GM23248 (cell line): ENCODE results near the gene GSN. TPM values are rescaled to one million over a fixed set of nuclear protein-coding genes. Genes with fewer than 3 reads are reported as not detected.

ENCODE experiments used
- DNase-seq: peaks from one replicate; pipeline ENCODE4 v3.0.0-alpha.2; 2015
- H2AFZ ChIP-seq: fragments of 200-600 bp; sonication (generic); 2 replicates; pipeline ENCODE4 v1.6.1; 2016; ENCODE audit warnings: antibody characterized with exemption
- H3F3A ChIP-seq: fragments of 200-600 bp; sonication (generic); 2 replicates; pipeline ENCODE4 v1.6.1; 2016; ENCODE audit warnings: mild to moderate bottlenecking, antibody characterized with exemption, mixed run types; ENCODE audit not compliant: insufficient read depth
- H3K27ac ChIP-seq: fragments of 200-600 bp; sonication (generic); 2 replicates; pipeline ENCODE4 v1.5.1; 2016; ENCODE audit warnings: mild to moderate bottlenecking
- H3K27me3 ChIP-seq: fragments of 200-600 bp; sonication (generic); replicated peaks from 2 replicates; pipeline ENCODE4 v1.6.1; 2016; ENCODE audit warnings: mild to moderate bottlenecking; ENCODE audit not compliant: insufficient read depth
- H3K36me3 ChIP-seq: fragments of 200-600 bp; sonication (generic); 2 replicates; pipeline ENCODE4 v1.6.1; 2016; ENCODE audit warnings: low read depth, mild to moderate bottlenecking
- H3K4me1 ChIP-seq: fragments of 200-600 bp; sonication (generic); 2 replicates; pipeline ENCODE4 v1.6.1; 2016; ENCODE audit warnings: mild to moderate bottlenecking; ENCODE audit not compliant: insufficient read depth
- H3K4me2 ChIP-seq: fragments of 200-600 bp; sonication (generic); one replicate; pipeline ENCODE4 v1.6.1; 2016; ENCODE audit warnings: mild to moderate bottlenecking; ENCODE audit not compliant: unreplicated experiment
- H3K4me3 ChIP-seq: fragments of 200-600 bp; sonication (generic); 2 replicates; pipeline ENCODE4 v1.5.1; 2016; ENCODE audit warnings: mild to moderate bottlenecking
- H3K79me2 ChIP-seq: fragments of 200-600 bp; sonication (generic); 2 replicates; pipeline ENCODE4 v1.6.1; 2016; ENCODE audit warnings: mild to moderate bottlenecking; ENCODE audit not compliant: insufficient read depth
- H3K9ac ChIP-seq: fragments of 200-600 bp; sonication (generic); 2 replicates; pipeline ENCODE4 v1.6.1; 2016; ENCODE audit warnings: mild to moderate bottlenecking
- H3K9me2 ChIP-seq: fragments of 200-600 bp; sonication (generic); 2 replicates; pipeline ENCODE4 v1.6.1; 2016; ENCODE audit warnings: mixed run types, mild to moderate bottlenecking, moderate library complexity; ENCODE audit not compliant: insufficient read depth
- H3K9me3 ChIP-seq: fragments of 200-600 bp; sonication (generic); one replicate; pipeline ENCODE4 v1.6.1; 2017; ENCODE audit warnings: low read depth
- H4K20me1 ChIP-seq: fragments of 200-600 bp; sonication (generic); 2 replicates; pipeline ENCODE4 v1.6.0; 2016; ENCODE audit not compliant: insufficient read depth
- EZH2 ChIP-seq: fragments of 200-600 bp; sonication (generic); IDR thresholded peaks from 2 replicates; pipeline ENCODE4 v1.6.1; 2018; ENCODE audit warnings: antibody characterized with exemption, mild to moderate bottlenecking; ENCODE audit not compliant: insufficient read depth, poor library complexity, severe bottlenecking
- EZH2phosphoT487 ChIP-seq: fragments of 200-600 bp; sonication (generic); IDR thresholded peaks from 2 replicates; pipeline ENCODE4 v1.6.1; 2018; ENCODE audit warnings: antibody characterized with exemption, moderate library complexity, mild to moderate bottlenecking, low read depth; ENCODE audit not compliant: insufficient read depth
- WGBS, 2 experiments: methylation state at CpG; one replicate each; pipeline ENCODE4 v1.1.6; 2015 to 2017; ENCODE audit warnings: low lambda C conversion rate in 2 of 2, low coverage in 1 of 2; ENCODE audit errors: missing lambda C conversion rate in 2 of 2; 5-methylcytosine and 5-hydroxymethylcytosine counted together
- in situ Hi-C: fragments of 300-500 bp; cut with MboI; formaldehyde crosslinking; loops from 2 replicates; pipeline ENCODE4 v1.15.0; 2020
- polyA plus RNA-seq: library from polyadenylated mRNA; unstranded; fragments of >200 nt; fragmentation: Nextera tagmentation; extraction: Ambion mirVana; gene quantifications from 2 replicates; pipeline ENCODE4 v1.2.1, GENCODE V29; 2016
- total RNA-seq: library from RNA; depleted of rRNA; stranded (reverse); fragments of >200 nt; shearing (Covaris generic); gene quantifications from 2 replicates; pipeline ENCODE4 v1.2.3, GENCODE V29; 2014

The GSN gene
- total and polyA plus RNA-seq, 2 experiments from 2014 or later: 258 to 387 TPM

DNA sequence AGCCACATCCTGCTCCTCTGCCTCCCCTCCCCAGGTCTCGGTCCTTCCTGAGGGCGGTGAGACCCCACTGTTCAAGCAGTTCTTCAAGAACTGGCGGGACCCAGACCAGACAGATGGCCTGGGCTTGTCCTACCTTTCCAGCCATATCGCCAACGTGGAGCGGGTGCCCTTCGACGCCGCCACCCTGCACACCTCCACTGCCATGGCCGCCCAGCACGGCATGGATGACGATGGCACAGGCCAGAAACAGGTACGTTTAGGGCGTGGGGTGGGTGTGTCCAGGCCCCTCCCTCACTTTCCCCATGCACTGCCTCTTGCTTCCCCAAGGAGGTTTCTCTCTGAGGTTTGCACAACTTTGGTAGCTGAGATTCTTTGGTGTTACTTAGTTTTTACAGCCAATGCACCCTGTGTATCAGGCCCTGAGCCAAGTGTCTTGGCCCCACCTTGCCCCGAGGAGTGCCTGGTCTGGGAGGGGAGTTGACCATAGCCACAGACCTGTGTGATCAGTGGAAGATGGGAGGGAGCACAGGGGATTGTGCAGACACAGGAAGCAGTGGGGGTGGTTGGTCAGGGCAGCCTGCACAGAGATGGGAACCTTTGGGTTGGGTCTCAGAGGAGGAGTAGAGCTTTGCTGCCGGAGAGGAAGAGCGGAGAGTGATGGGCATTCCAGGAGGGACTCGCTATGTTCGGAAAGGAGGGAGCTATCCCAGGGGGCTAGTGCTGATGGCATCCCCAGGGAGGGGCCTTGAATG is 50.8 kb downstream of the GSN start:
- H4K20me1 ChIP-seq: no peaks in the 10 kb centered on the region
- H3K9me3 ChIP-seq: no peaks in the 10 kb centered on the region
- H3F3A ChIP-seq: peaks cover 39% of the 10 kb centered on the region
- H3K4me1 ChIP-seq: peaks cover 13% of the 10 kb centered on the region
- H3K4me2 ChIP-seq: no peak overlapping the region
- no peak overlapping the region for H3K27ac ChIP-seq
- WGBS, 2 experiments: 83 to 87% methylated on average over 19 of the region's 19 CpGs
- no peak overlapping the region for H3K9ac ChIP-seq
- TF ChIP-seq EZH2: no peak
- no peak for TF ChIP-seq EZH2phosphoT487
- in situ Hi-C loops: loop anchor here (25.0 kb wide), 1 partner anchor 107 kb away; the partner anchor contains the start of gene RAB14
- H3K27me3 ChIP-seq: no peaks in the 10 kb centered on the region
- H3K9me2 ChIP-seq: no peaks in the 10 kb centered on the region
- no peak overlapping the region for H3K4me3 ChIP-seq
- H2AFZ ChIP-seq: no peak overlapping the region
- no peaks in the 10 kb centered on the region for H3K79me2 ChIP-seq
- no peak for DNase-seq
- H3K36me3 ChIP-seq: peaks cover 45% of the 10 kb centered on the region

DNA sequence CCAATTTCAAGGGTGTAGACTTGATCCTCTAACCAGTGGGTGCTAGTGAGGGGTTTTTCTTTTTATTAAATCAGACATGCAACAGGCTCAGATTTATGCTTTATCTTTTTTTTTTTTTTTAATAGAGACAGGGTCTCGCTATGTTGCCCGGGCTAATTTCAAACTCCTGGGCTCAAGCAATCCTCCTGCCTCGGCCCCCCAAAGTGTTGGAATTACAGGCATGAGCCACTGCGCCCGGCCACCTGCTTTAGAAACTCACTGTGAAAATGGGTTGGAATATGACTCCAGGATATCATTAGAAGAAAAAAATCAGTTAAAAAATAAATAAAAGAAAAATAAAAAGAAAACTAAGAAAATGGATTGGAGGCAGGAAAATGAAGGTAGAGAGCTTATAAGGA is 51.4 kb downstream of the GSN start:
- Histone ChIP-seq H2AFZ (no peak overlapping the region), H3K27ac (peak overlapping the region; percentile 23), H3K27me3 (no peaks in the 10 kb centered on the region), H3F3A (peaks cover 39% of the 10 kb centered on the region), H3K9me2 (no peaks in the 10 kb centered on the region), H3K4me1 (peaks cover 13% of the 10 kb centered on the region), H3K79me2 (no peaks in the 10 kb centered on the region), H3K9me3 (no peaks in the 10 kb centered on the region), H3K4me3 (no peak overlapping the region), H3K36me3 (peaks cover 43% of the 10 kb centered on the region), H4K20me1 (no peaks in the 10 kb centered on the region), H3K9ac (peak overlapping the region; percentile 8; the same call in 1 of the 2 replicates), H3K4me2 (no peak overlapping the region)
- 72 to 80% methylated on average over 5 of the region's 5 CpGs for WGBS, 2 experiments
- no peak for TF ChIP-seq EZH2phosphoT487
- no peak for TF ChIP-seq EZH2
- in situ Hi-C loops: loop anchor here (25.0 kb wide), 1 partner anchor 107 kb away; the partner anchor contains the start of gene RAB14
- no peak for DNase-seq

DNA sequence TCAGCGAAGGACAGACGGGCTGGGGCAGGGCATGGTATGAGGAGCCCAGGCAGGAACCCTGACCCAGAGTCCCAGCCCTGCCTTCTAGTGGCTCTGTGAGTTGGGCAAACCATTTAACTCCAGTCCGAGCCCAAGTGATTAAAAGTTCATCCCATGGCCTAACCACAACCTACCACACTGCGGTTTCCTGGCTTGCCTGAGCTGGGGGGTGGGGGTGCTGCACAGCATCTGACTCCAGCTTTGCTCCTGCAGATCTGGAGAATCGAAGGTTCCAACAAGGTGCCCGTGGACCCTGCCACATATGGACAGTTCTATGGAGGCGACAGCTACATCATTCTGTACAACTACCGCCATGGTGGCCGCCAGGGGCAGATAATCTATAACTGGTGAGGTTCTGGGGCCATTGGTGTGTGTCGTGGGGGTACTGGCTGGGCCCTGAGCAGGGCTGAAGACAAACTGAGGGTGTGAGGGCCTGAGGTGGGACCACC is 53.1 kb downstream of the GSN start:
- no peak overlapping the region for H3K27ac ChIP-seq
- in situ Hi-C loops: loop anchor here (25.0 kb wide), 1 partner anchor 109 kb away; the partner anchor contains the start of gene RAB14

DNA sequence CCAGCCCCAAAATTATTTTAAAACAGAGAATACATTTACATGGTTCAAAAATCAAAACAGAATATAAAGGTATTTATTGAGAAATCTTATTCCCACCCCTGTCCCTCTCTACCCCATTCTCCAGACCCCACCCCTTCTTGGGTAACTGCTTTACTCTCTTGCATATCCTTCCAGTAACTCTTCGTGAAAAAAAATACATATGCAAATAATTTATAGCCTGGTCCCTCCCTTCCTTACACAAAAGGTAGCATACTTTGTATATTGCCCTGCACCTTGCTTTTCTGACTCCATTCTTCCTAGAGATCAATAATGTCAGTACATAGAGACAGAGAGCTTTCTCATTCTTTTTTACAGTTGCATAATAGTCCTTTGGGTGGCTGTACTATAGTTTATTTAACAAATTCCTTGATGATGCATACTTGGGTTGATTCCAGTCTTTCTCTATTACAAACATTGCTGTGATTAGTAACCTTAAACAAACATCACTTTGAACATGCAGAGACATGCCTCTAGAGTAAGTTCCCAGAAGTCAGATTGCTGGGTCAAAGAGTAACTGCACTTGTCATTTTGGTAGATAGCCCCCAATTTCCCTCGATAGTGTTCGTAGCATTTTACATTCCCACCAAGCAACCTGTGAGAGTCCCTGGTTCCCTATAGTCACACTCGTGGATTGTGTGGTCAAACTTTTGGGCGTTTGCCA is 54.2 kb downstream of the GSN start:
- peak overlapping the region; percentile 32 for H3K4me2 ChIP-seq
- peaks cover 46% of the 10 kb centered on the region for H3K36me3 ChIP-seq

More for the DNA sequence above, 53.1 kb downstream of the GSN start:
- H3K36me3 ChIP-seq: peaks cover 47% of the 10 kb centered on the region
- no peak overlapping the region for H2AFZ ChIP-seq
- WGBS, 2 experiments: 94% methylated on average over 10 of the region's 10 CpGs
- H3K4me3 ChIP-seq: no peak overlapping the region
- TF ChIP-seq EZH2phosphoT487 (no peak), EZH2 (no peak)
- H3K9ac ChIP-seq: no peak overlapping the region
- H3K9me2 ChIP-seq: no peaks in the 10 kb centered on the region
- no peaks in the 10 kb centered on the region for H4K20me1 ChIP-seq
- H3K27me3 ChIP-seq: no peaks in the 10 kb centered on the region
- H3K79me2 ChIP-seq: no peaks in the 10 kb centered on the region
- H3K9me3 ChIP-seq: no peaks in the 10 kb centered on the region
- H3K4me2 ChIP-seq: no peak overlapping the region
- DNase-seq: no peak
- H3F3A ChIP-seq: peaks cover 51% of the 10 kb centered on the region
- H3K4me1 ChIP-seq: peaks cover 23% of the 10 kb centered on the region

More for the DNA sequence above, 54.2 kb downstream of the GSN start:
- peaks cover 33% of the 10 kb centered on the region for H3K4me1 ChIP-seq
- WGBS, 2 experiments: 45 to 47% methylated on average over 5 of the region's 5 CpGs
- no peak overlapping the region for H3K4me3 ChIP-seq
- no peak overlapping the region for H2AFZ ChIP-seq
- H3F3A ChIP-seq: peaks cover 45% of the 10 kb centered on the region
- H3K79me2 ChIP-seq: no peaks in the 10 kb centered on the region
- no peaks in the 10 kb centered on the region for H4K20me1 ChIP-seq
- peak; percentile 93 for DNase-seq
- peak overlapping the region; percentile 55 for H3K9ac ChIP-seq
- TF ChIP-seq EZH2 (no peak), EZH2phosphoT487 (0 out of 2 replicates have a peak, but pooled peaks have one; percentile 37)
- in situ Hi-C loops: loop anchor here (25.0 kb wide), 1 partner anchor 110 kb away; the partner anchor contains the start of gene RAB14
- no peaks in the 10 kb centered on the region for H3K27me3 ChIP-seq
- H3K9me3 ChIP-seq: no peaks in the 10 kb centered on the region
- H3K9me2 ChIP-seq: no peaks in the 10 kb centered on the region
- H3K27ac ChIP-seq: peak overlapping the region; percentile 92
